Measurements from ENCODE around the gene SMG9.

GRCh38 chr19:43713208-43713607 lies 41.6 kb downstream of the SMG9 start:
- TF ChIP-seq POLR2AphosphoS5 (IDR thresholded peaks at IDR 0.05; ENCODE audit: low read depth, low read length), result no peak
- no peak for TF ChIP-seq FOXP2 (optimal IDR thresholded peaks at IDR 0.05; ENCODE audit: borderline replicate concordance, extremely low read depth, extremely low read length, insufficient read depth)
- no peak for TF ChIP-seq REST (IDR thresholded peaks at IDR 0.05; ENCODE audit: insufficient read depth in 1 of 2, low read depth in 2 of 2, low read length in 2 of 2)
- no peak for TF ChIP-seq SIN3A (IDR thresholded peaks at IDR 0.05; ENCODE audit: borderline replicate concordance, insufficient read depth, low read length)
- TF ChIP-seq TAF1 (IDR thresholded peaks at IDR 0.05; ENCODE audit: borderline replicate concordance, insufficient read depth, low read length), result no peak
